Mucosa of rectum (tissue), 2 donors: ENCODE measurements around the gene TARM1.
"Not testable (repeated sequence)": the region's sequence is repeated elsewhere in the genome, so short reads cannot be mapped to it uniquely, and the experiment has no call there.

Source experiments
- H3K27ac ChIP-seq, 2 donors: one replicate each; pipeline ENCODE4 v1.7.0; 2013; ENCODE audit warnings: inconsistent platforms in 2 of 2, low read depth in 2 of 2, low read length in 2 of 2
- H3K27me3 ChIP-seq, 2 donors: one replicate each; pipeline ENCODE4 v1.7.0; 2013; ENCODE audit warnings: low read length in 2 of 2; ENCODE audit not compliant: control insufficient read depth in 2 of 2, insufficient read depth in 2 of 2
- H3K36me3 ChIP-seq, 2 donors: one replicate each; pipeline ENCODE4 v1.7.0; 2013; ENCODE audit warnings: low read length in 2 of 2; ENCODE audit not compliant: control insufficient read depth in 2 of 2, insufficient read depth in 2 of 2
- H3K4me1 ChIP-seq, 2 donors: one replicate each; pipeline ENCODE4 v1.7.0; 2013; ENCODE audit warnings: low read length in 2 of 2, mild to moderate bottlenecking in 1 of 2; ENCODE audit not compliant: control insufficient read depth in 2 of 2, insufficient read depth in 2 of 2
- H3K4me3 ChIP-seq, 2 donors: one replicate each; pipeline ENCODE4 v1.7.0; 2013; ENCODE audit warnings: low read length in 2 of 2
- H3K9ac ChIP-seq, 2 donors: one replicate each; pipeline ENCODE4 v1.7.0; 2013; ENCODE audit warnings: low read length in 2 of 2, low read depth in 1 of 2, mild to moderate bottlenecking in 1 of 2
- H3K9me3 ChIP-seq, 2 donors: one replicate each; pipeline ENCODE4 v1.7.0; 2013; ENCODE audit warnings: low read length in 2 of 2; ENCODE audit not compliant: control insufficient read depth in 2 of 2
- donor health status: healthy.
- donor health status: Normal muscosa, but diverticular disease.

TARM1 gene

DNA sequence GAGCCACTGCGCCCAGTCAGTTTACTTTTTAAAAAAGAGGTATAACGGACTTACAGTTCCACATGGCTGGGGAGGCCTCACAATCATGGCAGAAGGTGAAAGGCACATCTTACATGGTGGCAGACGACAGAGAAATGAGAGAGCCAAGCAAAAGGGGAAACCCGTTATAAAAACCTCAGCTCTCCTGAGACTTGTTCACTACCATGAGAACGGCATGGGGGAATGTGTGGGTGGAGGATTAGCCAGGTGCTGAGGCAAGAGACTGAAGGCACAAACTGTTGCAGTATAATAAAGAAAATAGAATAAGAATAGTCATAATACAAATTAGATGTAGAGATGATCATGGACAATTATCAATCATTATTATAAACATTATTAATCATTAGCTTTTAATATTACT is 44.6 kb downstream of the TARM1 start:
- H3K27me3 ChIP-seq, H3K36me3 ChIP-seq, H3K27ac ChIP-seq, H3K4me3 ChIP-seq, H3K9ac ChIP-seq, H3K4me1 ChIP-seq, H3K9me3 ChIP-seq: not testable (repeated sequence)

DNA sequence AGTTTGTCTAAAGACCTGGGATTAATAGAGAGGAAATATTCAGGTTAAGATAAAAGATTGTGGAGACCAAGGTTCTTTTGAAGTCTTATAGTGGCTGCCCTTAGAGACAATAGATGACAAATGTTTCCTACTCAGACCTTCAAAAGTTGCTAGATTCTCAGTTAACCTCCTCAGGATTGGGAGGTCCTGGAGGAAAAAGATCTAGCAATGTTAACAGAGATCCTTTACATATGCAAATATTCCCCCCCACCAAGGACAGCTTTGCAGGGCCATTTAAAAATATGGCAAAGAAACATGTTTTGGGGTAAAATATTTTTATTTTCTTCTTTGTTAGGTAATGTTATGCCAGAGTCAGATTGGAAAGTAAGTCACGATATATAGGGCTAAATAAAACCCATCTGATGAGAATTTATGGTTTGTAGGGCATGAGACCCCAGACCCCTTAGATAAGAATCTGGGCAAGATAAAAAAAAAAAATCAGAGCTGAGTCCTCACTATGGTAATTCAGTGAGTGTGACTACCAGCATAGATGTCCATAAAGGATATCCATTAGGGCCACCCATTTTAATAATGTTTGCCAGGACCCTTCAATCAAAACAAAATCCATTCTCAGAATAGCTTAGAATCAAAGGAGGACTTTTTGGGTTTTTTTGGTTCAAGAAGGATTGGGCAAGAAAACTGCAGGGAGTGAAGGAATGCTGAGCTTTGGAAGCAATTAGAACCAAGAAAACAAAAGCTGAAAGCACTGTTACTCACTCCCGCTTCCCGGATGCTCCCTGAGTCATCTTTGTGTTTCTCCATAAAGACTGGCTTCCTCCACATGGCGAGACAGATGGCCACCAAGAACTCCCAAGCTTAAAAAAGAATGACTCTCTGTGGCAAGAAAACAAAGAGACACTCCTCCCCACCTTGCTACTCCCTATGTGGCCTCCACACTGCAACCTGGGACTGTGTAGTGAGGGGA is 45.7 kb downstream of the TARM1 start:
- Histone ChIP-seq H3K36me3 (no peaks in the 10 kb centered on the region), H3K4me1 (no peaks in the 10 kb centered on the region), H3K27ac (no peak overlapping the region), H3K9me3 (no peaks in the 10 kb centered on the region), H3K27me3 (no peaks in the 10 kb centered on the region), H3K9ac (no peak overlapping the region), H3K4me3 (no peak overlapping the region)

DNA sequence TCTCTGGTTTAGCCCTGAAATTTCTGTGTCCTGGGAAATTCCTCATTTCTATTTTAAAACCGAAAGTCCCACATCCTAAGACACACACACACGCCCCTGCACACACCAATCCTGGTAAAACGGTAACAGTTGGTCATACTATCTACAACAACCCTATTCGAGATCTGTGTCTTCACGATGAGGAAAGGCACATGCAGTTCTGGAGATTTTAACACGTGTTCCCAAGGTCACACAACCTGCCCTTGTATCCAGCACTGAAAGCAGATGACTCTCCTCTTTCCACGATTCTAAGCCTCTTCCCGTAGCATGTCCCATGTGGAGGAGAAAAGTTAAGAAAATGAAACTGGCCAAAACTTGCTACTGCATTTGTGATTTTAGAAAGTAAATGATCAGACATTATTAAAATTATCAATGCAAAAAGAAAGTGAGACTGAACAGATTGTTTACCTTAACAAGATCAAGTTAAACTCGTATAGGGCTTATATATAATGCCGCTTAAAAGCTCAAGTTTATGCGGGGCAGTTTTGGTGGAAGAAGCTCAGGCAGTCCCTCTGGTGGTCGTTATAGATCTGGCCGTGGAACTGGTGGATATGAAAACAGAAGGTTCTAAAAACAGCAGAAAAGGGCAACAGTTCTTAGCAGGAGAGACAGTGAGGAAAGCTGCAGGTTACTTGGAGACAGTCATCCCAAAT is 50.1 kb downstream of the TARM1 start:
- no peaks in the 10 kb centered on the region for H3K36me3 ChIP-seq
- H3K9ac ChIP-seq, result no peak overlapping the region
- no peaks in the 10 kb centered on the region for H3K27me3 ChIP-seq
- H3K4me3 ChIP-seq, result no peak overlapping the region
- H3K9me3 ChIP-seq, result no peaks in the 10 kb centered on the region
- H3K4me1 ChIP-seq, result no peaks in the 10 kb centered on the region
- no peak overlapping the region for H3K27ac ChIP-seq

DNA sequence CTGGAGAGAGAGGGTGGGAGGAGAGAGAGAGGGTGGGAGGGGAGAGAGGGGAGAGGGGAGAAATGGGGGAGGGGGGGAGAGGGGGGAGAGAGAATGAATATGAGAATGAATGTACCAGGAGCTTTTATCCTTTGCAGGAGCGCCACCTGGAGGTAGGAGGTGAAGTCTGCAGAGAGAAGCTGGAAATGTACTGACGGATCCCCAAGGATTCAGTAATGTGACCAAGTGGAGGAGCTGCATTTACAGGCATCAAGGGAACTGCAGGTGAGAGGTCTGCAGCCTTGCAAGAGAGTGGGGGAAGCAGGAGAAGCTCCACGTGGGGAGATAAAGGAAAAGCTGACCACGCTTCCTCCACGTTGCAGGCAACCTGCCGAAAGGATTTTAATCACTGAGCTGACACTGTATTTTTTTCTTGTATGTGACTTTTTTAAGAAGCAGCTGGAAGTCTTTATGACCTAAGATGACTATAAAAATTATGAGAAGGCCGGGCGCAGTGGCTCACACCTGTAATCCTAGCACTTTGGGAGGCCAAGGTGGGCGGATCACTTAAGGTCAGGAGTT is 51.2 kb downstream of the TARM1 start:
- H3K36me3 ChIP-seq, result no peaks in the 10 kb centered on the region
- no peak overlapping the region for H3K27ac ChIP-seq
- H3K4me1 ChIP-seq, result no peaks in the 10 kb centered on the region
- H3K4me3 ChIP-seq, result no peak overlapping the region
- no peaks in the 10 kb centered on the region for H3K27me3 ChIP-seq
- no peak overlapping the region for H3K9ac ChIP-seq
- no peaks in the 10 kb centered on the region for H3K9me3 ChIP-seq

DNA sequence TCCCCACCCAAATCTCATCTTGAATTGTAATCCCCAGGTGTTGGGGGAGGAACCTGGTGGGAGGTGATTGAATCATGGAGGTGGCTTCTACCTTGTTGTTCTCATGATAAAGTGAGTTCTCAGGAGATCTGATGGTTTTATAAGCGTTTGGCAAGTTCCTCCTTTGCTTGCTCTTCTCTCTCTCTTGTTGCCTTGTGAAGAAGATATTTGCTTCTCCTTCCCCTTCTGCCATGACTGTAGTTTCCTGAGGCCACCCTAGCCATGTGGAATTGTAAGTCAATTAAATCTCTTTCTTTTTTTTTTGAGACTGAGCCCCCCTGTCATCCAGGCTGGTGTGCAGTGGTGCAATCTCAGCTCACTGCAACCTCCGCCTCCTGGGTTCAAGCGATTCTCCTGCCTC is 51.9 kb downstream of the TARM1 start:
- H3K4me3 ChIP-seq, result no peak overlapping the region
- no peak overlapping the region for H3K27ac ChIP-seq
- H3K9ac ChIP-seq, result no peak overlapping the region
- H3K9me3 ChIP-seq, result no peaks in the 10 kb centered on the region
- no peaks in the 10 kb centered on the region for H3K4me1 ChIP-seq
- H3K27me3 ChIP-seq, result no peaks in the 10 kb centered on the region
- H3K36me3 ChIP-seq, result no peaks in the 10 kb centered on the region

DNA sequence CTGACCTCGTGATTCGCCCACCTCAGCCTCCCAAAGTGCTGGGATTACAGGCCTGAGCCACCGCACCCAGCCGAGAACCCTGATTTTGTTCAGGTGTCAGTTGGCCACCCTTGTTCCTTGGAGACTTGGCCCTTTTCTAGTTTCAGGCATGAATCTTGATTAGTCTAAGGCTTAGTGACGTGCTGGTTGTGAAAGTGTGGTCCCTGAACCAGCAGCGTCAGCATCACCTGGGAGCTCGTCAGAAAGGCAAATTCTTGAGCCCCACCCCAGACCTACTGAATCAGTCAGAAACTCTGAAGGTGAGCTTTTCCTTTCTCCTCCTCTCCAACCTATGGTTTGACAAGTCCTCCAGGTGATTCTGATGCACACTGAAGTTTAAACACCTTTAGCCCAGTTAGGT is 54.5 kb downstream of the TARM1 start:
- Histone ChIP-seq H3K9me3 (no peaks in the 10 kb centered on the region), H3K27me3 (no peaks in the 10 kb centered on the region), H3K9ac (no peak overlapping the region), H3K36me3 (no peaks in the 10 kb centered on the region), H3K4me3 (no peak overlapping the region), H3K27ac (no peak overlapping the region), H3K4me1 (no peaks in the 10 kb centered on the region)

DNA sequence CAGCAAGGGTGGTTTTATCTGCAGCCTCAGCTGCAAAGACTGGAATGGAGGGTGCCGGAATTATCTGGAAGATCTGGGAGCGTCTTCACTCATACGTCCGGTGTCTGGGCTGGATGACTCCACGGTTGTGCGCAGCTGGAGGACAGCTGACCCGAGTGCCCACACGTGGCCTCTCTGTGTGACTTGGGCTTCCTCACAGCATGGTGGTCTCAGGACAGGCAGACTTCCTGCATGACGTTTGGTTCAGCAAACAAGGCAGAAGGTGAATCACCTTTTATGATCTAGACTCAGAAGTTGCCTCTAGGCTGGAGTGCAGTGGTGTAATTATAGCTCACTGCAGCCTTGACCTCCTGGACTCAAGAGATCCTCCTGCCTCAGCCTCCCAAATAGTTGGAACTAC is 56.5 kb downstream of the TARM1 start:
- Histone ChIP-seq H3K4me3 (no peak overlapping the region), H3K9ac (no peak overlapping the region), H3K27ac (no peak overlapping the region), H3K4me1 (peaks cover 0 to 3% of the 10 kb centered on the region in 2 donors), H3K27me3 (no peaks in the 10 kb centered on the region), H3K9me3 (no peaks in the 10 kb centered on the region), H3K36me3 (no peaks in the 10 kb centered on the region)

DNA sequence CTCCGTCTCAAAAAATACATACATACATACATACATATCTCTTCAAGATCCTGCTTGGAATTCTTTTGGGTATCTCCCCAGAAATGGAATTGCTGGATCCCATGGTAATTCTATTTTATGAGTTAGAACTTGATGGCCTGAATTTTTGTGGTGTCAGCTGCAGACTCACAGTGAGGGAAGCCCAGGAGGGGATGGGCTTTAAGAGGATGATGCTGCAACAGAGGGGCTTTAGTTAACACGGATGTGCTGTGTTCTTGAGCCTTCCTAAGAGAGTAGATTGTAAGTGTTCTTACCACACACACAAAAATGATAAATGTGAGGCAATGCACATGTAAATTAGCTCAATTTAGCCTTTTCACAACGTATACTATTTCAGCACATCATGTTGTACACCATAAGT is 58.0 kb downstream of the TARM1 start:
- Histone ChIP-seq H3K9ac (no peak overlapping the region), H3K4me3 (no peak overlapping the region), H3K9me3 (no peaks in the 10 kb centered on the region), H3K27me3 (no peaks in the 10 kb centered on the region), H3K27ac (no peak overlapping the region), H3K4me1 (peaks cover 0 to 3% of the 10 kb centered on the region in 2 donors), H3K36me3 (no peaks in the 10 kb centered on the region)

DNA sequence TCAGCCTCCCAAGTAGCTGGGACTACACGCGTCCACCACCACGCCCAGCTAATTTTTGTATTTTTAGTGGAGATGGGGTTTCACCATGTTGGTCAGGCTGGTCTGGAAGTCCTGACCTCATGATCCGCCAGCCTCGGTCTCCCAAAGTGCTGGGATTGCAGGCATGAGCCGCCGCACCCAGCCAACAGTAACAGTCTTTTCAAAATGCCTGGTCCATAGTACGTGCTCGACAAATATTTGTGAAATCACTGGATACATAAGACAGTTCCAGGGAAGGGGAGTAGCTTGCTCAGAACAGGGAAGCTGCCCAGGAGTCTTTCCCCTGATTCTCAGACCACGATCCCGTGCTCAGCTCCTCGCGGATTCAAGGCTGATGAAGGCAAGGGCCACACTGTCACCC is 59.2 kb downstream of the TARM1 start:
- Histone ChIP-seq H3K27ac (no peak overlapping the region), H3K4me3 (no peak overlapping the region), H3K9ac (no peak overlapping the region), H3K36me3 (no peaks in the 10 kb centered on the region), H3K27me3 (no peaks in the 10 kb centered on the region), H3K4me1 (peaks cover 0 to 3% of the 10 kb centered on the region in 2 donors), H3K9me3 (no peaks in the 10 kb centered on the region)

DNA sequence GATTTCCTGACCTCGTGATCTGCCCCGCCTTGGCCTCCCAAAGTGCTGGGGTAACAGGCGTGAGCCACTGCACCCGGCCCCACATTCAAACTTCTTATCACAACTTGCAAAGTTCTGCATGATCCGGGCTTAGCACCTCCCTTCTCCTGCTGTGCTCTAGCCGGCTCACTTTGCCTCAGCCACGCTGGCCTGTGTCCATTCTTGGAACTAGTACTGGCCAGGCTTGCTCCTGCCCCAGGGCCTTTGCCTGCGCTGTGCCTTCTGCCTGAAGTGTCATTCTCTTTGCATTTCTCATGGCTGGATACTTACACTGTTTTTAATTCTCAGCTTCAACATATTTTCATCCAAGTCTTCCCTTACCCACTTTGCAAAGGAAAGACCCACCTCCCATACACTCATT is 59.8 kb downstream of the TARM1 start:
- Histone ChIP-seq H3K4me1 (peaks cover 0 to 3% of the 10 kb centered on the region in 2 donors), H3K9ac (no peak overlapping the region), H3K4me3 (no peak overlapping the region), H3K36me3 (no peaks in the 10 kb centered on the region), H3K27ac (no peak overlapping the region), H3K9me3 (no peaks in the 10 kb centered on the region), H3K27me3 (no peaks in the 10 kb centered on the region)
